GM18519 (cell line): ENCODE data around the gene AK6.
A peak's percentile ranks its signal among the peaks of the same experiment; 100 is the strongest.
"Not testable (repeated sequence)": the region's sequence is repeated elsewhere in the genome, so short reads cannot be mapped to it uniquely, and the experiment has no call there.

Experiments
- ATAC-seq: cut with Tn5 transposase; IDR thresholded peaks from one replicate; pipeline ENCODE4 v1.9.1; 2021; ENCODE audit warnings: mild to moderate bottlenecking, moderate library complexity; ENCODE audit not compliant: unreplicated experiment, low FRiP score

AK6 gene

DNA sequence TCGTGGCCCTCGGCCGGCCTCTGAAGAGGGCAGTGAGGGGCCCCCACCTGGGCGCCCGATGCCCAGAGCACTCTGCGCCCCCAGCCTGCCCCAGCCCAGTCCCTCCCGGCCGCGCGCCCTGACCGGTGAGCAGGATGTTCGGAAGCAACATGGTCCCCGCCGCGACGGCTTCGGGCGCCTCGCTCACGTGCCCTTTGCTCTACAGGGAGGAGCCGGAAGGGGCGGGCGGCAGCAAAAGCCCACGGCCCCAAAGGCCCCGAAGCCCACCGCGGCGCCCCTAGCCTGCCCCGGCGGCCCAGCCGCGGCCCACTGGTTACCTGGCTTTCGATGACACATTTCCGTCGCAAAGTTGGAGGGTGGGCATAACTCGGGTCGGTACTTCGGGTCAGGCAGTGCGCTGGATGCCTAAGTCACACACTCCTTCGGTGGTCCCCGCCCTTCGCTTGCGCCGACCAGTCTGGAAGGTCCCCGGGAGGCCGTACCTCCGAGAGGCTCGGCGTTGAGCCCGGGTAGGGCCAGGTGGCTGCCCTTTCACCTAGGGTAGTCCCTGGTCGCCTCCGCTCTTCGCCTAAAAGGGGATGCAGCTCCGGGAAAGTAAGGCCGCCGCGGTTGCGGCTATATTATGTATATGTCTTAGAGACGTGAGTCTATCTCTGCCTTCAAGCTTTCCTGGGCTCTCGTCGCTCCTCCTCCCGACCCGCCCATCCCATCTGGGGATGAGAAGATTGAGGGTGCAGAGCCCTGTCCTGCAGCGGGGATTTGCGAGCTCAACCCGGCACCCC is at the start of gene AK6, which contains the start of the genes RAD17 and TAF9:
Gene AK6 (minus strand): TSS at position 181 of the 782 bp plus-strand sequence. CDS start 30 bp downstream, at position 151.
Gene RAD17 (plus strand): TSS at position 479 of the 782 bp plus-strand sequence. CDS start 2,391 bp downstream, outside the sequence.
Gene TAF9 (minus strand): TSS at position 181 of the 782 bp plus-strand sequence. CDS start 3,783 bp downstream, outside the sequence.
- ATAC-seq = peak; percentile 73

DNA sequence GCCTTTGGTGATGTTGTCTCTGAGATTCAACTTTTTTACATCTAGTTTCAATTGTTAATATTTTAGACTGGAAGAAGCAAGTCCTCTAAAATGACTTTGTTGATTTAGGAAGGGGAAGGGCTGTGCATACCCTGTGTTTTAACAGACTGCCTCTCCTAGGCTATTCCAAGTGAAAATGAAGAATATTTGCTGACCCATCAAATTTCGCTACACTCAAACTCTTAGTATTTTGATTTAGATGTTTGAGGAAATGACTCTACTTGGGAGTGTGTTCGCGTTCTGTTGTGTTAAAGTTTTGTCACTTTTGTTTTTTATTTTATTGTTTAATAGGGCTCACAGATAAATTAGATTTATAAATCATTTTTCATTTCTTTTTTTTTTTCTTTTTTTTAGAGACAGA is 49.2 kb upstream of the AK6 start:
- ATAC-seq = no peak

DNA sequence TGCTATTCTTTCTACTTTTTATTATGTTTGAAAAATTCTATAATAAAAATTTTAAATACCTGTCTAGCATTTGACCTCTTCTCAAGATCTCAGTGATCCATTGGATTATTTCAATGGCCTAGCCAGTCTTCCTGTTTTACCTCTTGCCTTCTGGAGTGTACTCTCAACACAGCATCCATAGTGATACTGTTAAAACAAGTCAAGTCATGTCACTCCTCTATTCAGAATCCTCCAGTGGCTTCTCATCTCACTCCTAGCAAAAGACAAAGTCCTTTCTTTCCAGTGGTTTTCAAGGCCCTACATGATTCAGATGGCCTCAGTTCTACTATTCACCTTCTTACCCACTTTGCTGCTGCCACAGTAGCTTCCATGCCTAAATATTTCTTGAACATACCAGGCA is 47.4 kb upstream of the AK6 start:
- ATAC-seq = no peak

DNA sequence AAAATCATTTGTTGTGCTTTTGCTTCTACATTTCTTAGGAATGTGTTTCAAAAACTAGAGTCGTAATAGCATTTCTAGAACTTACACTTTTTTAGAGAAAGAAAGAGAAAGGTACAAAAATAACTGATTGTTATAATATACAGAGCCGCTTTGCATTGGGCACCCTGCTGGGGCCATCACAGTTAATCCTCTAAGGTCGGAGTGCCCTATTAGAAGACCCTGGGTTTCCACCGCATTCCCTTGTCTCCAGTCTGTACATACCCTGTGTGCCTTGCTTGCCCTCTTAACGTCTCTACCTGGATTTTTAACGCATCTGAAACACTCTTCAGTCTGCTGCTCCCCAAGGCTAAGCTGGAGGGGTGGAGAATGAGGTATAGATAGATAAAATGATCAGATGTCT is 46.9 kb upstream of the AK6 start:
- ATAC-seq = no peak

DNA sequence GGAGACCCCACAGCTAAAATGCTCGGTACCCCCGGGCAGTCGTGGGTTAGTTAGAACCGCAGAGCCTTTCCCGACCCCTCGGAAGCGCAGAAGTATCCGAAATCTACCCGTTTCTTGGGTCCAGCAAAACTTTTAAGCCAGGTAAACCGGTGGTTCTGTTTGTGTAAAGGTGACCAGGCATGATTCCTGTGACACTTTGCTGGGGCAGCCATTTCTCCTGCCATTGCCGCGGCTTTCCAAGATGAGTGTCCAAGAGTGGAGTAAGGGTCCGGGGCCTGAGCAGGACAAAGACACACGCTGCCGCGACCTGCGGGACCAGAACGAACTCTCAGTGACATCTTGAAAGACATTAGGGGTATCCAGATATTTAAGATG is 46.3 kb upstream of the AK6 start:
- ATAC-seq = no peak

DNA sequence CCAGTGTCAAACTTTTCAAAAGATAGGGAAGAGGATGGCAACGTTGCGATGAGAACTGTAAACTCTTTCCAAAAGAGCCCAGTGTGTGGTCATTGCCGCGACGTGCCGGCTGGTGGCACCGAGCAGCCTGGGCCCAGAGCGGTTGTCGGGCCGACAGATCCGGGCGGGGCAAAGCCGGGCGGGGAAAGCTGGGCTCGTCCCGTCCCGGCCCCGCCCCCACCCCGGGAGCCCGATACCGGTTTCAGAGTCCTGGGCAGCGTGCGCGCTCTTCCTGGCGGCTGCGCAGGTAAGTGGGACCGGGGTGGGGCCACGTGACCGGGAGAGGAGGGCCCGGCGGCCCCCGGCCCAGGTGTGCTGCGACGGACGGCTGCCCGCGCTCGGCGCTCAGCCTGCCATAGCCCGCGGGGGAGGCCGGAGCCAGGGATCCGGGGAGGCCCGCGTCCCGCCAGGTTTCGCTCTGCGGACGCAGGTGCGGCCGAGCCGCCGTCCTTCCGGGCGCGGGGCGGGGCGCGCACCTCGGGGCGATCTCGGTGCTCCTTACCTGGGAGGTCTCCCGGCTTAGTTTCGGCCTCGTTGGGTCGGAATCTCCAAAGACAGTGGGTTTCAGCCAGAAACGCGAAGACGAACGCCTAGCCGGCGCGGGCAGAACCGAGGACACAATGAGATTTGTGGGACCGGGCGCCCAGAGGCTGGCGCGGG is 45.7 kb upstream of the AK6 start, which contains the start of gene MARVELD2:
Gene MARVELD2 (plus strand): TSS at position 232 of the 699 bp plus-strand sequence. CDS start 4,270 bp downstream, outside the sequence.
- no peak for ATAC-seq

DNA sequence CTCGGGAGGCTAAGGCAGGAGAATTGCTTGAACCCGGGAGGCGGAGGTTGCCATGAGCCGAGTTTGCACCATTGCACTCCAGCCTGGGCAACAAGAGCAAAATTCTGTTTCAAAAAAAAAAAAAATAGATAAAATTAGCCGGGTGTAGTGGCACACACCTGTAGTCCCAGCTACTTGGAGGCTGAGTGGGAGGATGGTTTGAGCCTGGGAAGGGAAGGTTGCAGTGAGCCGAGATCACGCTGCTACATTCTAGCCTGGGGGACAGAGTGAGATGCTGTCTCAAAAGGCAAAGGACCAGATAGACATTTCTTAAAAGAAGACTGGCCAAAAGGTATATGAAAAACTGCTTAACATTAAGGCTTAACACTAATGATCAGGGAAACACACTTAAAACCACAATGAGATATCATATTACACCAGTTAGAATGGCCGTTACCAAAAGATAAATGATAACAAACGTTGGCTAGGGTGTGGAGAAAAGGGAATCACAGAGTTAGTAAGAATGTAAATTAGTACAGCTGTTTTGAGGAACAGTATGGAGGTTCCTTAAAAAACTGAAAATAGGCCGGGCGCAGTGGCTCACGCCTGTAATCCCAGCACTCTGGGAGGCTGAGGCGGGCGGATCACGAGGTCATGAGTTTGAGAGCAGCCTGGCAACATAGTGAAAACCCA is 35.5 kb upstream of the AK6 start:
- no peak for ATAC-seq

DNA sequence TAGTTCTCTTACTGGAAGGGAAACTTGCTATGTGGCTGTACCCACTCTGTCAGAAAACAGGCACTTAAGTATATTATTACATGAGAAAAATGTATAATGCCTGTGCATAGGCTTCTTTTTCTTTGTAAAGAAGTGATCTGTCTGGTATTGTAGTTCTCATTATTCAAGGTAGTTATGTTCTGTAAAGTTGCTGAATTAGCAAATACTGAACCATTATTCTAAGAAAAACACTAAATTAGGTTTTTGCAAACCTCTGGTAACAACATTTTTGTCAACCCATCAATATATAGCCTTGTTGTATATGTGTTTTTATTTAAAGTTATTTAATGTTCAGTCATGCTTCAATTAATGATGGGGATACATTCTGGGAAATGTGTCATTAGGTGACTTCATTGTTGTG is 9.1 kb upstream of the AK6 start:
- no peak for ATAC-seq

DNA sequence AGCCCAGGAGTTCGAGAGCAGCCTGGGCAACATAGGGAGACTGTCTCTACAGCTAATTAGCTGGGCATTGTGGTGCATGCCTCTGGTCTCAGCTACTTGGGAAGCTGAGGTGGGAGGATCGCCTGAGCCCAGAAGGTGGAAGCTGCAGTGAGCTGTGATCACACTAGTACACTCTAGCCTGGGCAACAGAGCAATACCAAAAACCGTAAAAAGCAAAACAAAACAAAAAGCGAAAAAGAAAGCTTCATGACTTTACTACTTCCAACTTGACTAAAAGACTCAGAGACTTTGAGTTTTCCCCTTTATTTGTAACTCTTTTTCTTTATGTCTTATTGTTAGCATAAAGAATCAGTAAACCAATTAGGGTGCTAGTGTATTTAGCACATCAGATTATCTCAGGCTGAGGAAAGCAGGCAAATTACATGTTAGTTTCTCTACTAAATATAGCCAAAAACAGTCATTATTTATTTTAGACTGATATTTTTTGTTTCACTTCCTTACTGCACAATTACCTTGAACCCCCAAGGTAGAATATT is 5.7 kb upstream of the AK6 start:
- peak; percentile 55 for ATAC-seq

DNA sequence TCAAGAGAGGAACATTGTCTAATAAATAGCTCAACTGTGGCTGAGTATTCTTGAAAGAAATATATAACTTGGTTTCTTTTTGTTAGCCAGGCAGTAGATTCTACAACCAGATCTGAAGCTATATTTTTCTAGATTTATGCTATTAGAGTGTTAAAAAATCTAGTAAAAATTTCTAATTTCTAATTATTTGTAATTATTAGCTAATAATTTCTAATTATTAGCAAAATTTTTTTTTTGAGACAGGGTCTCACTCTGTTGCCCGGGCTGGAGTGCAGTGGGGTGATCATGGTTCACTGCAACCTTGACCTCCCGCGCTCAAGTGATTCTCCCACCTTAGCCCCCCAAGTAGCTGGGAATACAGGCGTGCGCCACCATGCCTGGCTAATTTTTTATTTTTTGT is 3.1 kb upstream of the AK6 start:
- ATAC-seq = no peak

DNA sequence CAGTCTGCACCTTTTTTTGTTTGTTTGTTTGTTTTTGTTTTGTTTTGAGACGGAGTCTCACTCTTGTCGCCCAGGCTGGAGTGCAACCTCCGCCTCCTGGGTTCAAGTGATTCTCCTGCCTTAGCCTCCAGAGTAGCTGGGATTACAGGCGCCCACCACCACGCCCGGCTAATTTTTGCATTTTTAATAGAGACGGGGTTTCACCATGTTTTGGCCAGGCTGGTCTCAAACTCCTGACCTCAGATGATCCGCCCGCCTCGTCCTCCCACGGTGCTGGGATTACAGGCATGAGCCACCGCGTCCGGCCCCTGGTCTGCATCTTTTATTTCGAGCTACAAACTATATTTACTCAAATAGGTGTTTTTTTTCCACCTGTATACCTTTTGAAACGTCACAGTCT is 1.0 kb upstream of the AK6 start:
- ATAC-seq = not testable (repeated sequence)

DNA sequence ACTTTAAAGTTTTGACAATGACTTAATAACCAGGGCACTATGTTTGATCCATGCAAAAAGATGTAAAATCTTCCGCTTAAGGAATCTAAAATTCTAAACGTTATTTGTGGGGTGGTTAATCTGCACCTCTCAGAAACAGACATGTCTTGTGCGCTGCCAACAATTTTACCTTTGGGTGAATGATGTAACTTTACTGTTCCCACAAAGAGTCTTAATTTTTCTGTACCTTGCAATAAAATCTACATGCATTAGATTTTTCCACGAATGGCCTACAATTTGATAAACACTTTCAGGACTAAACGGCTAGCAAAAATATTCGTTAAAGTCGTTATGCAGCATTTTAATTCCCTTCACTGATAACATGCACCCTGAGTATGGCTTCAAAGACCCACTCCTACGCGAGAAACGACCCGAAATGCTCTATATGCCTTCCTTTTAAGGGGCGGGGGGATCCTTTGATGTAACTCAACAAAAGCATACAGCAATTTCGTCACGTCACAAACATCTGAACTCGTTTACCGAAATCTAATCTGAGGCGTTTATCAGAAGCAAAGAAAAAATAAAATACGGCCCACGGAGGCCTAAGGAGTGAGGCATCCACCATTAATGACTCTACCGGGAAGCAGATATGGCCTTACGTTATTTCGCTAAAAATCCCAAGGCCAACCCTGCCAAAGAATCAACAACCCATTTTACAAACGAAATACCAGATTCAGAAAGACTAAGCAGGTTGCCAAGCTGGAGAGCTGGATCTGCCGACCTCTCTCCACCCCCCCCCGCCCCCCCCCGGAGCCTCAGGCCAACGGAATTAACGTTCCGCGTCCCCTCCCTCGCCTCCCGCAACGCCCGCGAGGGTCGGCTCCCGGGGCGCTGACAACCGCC is 621 bp downstream of the AK6 start:
- ATAC-seq = no peak

DNA sequence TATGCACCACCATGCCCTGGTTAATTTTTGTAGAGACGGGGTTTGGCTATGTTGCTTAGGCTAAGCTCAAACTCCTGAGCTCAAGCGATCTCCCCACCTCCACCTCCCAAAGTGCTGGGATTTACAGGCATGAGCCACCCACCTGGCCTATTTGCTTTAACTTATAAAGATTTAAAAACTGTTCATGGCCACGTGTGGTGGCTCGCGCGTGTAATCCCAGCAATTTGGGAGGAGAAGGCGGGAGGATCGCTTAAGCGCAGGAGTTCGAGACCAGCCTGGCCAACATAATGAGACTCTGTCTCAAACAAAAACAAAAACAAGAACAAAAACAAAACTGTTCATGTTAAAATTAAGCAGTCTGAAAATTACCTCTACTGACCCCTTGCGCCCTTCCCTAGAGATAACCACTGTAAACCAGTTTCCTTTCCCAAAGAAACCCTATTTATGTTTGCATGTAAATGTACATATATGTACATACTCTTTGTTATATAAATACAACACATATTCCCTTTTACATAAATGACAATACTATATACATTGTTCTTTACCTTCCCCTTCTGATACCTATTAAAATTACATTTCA is 1.5 kb downstream of the AK6 start:
- no peak for ATAC-seq

DNA sequence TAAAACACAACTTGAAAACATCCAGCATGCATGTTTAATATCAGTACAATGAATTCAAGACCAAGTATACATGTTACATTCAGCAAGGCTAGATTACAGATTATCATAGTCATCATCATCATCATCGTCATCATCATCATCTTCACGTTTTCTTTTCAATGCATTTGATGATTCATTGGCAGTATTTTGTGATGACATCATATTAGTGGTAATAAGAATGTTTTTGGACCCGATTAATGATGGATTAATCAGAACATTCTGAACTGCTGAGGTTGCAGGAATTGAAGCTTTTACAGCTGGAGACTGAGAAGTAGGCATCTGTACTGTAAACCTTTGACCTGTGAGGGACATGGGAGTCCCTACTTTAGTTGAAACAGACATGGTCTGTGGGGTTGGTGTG is 4.5 kb downstream of the AK6 start:
- ATAC-seq = no peak

DNA sequence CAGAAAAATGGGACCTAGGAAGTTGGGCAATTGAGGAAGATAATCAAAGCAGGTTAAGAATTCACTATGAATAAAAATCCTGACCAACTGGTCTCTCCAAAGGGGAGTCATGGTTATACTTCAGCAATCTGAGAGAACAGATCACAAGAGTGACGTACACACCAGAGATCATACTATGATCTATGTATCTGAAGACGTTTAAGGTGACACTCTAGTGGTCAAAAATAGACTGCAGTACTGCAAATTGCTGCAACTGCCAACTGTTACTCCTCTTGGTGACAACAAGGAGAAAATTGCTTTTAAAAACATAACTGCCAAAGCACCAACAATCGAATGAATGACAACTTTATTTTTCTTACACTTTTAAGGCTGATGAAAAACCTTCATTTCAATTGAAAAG is 4.9 kb downstream of the AK6 start:
- ATAC-seq = no peak

DNA sequence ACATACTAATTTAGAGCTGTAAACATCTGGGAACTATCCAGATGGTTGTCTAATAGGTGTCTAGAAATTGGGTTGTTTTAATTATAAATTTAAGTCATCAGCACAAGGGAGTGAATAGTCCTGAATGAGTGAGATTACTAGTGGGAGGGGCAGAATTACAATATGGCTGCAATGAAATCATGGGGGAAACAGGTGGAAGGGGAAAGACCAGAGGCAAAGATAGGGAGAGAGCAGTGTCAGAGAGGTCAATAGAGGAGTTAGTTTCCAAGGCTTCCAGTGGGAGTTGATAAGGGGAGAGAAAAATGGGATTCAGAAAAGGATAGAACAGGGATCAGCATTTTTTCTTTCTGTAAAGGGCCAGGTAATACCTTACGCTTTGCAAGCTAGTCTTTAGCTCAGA is 8.9 kb downstream of the AK6 start:
- no peak for ATAC-seq

DNA sequence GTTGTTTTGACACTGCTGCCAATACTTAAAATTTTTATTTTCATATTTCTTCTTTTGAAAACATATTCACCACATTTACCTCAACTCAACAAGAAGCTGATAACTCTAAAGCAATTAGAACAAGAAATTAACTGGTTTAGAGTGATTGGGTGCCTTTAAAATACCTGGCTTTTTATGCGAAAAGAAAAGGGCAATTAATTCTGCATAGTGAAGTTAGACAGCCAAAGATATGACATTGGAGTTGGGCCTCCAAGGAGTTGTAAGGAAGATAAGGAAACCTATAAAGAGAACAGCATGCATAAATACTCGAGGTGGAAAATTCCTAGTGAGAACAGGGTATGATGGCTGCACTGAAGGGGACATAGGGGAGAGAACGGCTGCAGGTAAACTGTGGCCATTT is 9.6 kb downstream of the AK6 start:
- no peak for ATAC-seq

DNA sequence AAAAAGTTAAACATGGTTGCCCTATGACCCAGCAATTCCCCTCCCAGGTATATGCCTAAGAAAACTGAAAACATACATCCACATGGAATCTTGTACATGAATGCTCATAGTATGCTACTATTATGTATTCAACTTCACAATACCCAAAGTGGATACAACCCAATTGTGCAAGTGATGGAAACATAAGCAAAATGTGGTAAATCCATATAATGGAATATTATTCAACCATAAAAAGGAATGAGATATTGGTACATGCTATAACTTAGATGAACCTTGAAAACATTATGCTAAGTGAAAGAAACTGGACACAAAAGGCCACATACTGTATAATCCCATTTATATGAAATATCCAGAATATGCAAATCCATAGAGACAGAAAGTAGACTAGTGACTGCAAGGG is 18.7 kb downstream of the AK6 start:
- ATAC-seq = no peak

DNA sequence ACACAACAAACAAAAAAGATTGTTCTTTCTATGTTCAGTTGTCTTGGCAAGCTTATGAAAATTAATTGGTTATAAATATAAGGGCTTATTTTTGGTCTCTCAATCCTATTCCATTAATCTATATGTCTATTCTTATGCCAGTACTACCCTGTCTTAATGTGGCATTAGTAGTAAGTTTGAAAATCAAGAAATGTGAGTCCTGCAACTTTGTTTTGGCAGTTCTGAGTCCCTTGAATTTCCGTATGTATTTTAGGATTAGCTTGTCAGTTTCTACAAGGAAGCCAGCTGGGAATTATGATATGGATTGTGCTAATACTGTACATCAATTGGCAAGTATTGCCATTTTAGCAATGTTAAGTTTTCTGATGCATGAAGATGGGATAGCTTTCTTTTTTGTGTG is 26.2 kb downstream of the AK6 start:
- ATAC-seq = no peak
